CMK (cell line): Measurements from ENCODE around the gene OR2S2.
"Not testable (repeated sequence)": the region's sequence is repeated elsewhere in the genome, so short reads cannot be mapped to it uniquely, and the experiment has no call there.

Experiments used
- DNase-seq: peaks from one replicate; pipeline ENCODE4 v3.0.0-alpha.2; 2010; ENCODE audit warnings: low read depth

The OR2S2 gene

GRCh38 chr9:35933550-35934067 is 24.3 kb downstream of the OR2S2 start:
- DNase-seq, result no peak

GRCh38 chr9:35932735-35933134 is 25.2 kb downstream of the OR2S2 start:
- no peak for DNase-seq

- DNase-seq, result no peak
These were observed 27.0 kb downstream of the OR2S2 start for GRCh38 chr9:35930989-35931388.

GRCh38 chr9:35930521-35930920 is 27.4 kb downstream of the OR2S2 start:
- DNase-seq, result no peak

GRCh38 chr9:35929453-35929718 is 28.6 kb downstream of the OR2S2 start:
- DNase-seq, result no peak

- no peak for DNase-seq
These were observed 29.1 kb downstream of the OR2S2 start for GRCh38 chr9:35928591-35929452.

- DNase-seq, result no peak
These were observed 33.8 kb downstream of the OR2S2 start for GRCh38 chr9:35923927-35924763.

GRCh38 chr9:35923598-35923926 is 34.4 kb downstream of the OR2S2 start:
- no peak for DNase-seq

GRCh38 chr9:35920051-35920620 is 37.8 kb downstream of the OR2S2 start:
- DNase-seq, result no peak

GRCh38 chr9:35919212-35920008 is 38.5 kb downstream of the OR2S2 start:
- DNase-seq, result no peak

- DNase-seq, result no peak
These were observed 39.2 kb downstream of the OR2S2 start for GRCh38 chr9:35918780-35919179.

GRCh38 chr9:35917261-35917660 is 40.7 kb downstream of the OR2S2 start:
- no peak for DNase-seq

- DNase-seq, result no peak
These were observed 42.2 kb downstream of the OR2S2 start for GRCh38 chr9:35915681-35916294.

- DNase-seq, result peak; percentile 46
These were observed 43.6 kb downstream of the OR2S2 start for GRCh38 chr9:35914301-35914807.

- not testable (repeated sequence) for DNase-seq
These were observed 44.5 kb downstream of the OR2S2 start for GRCh38 chr9:35913429-35913828.

GRCh38 chr9:35912791-35913400 is 45.1 kb downstream of the OR2S2 start:
- DNase-seq, result no peak

- no peak for DNase-seq
These were observed 46.3 kb downstream of the OR2S2 start for GRCh38 chr9:35911690-35912089.

- no peak for DNase-seq
These were observed 47.2 kb downstream of the OR2S2 start for GRCh38 chr9:35910613-35911359.

GRCh38 chr9:35909687-35910612 is 48.0 kb downstream of the OR2S2 start:
- no peak for DNase-seq
